Subcutaneous abdominal adipose tissue (tissue), 5 donors: ENCODE measurements around the gene LSM11.

Experiments
- H3K27ac ChIP-seq: one replicate; pipeline ENCODE4 v1.7.0; 2013; ENCODE audit warnings: low read depth, mild to moderate bottlenecking, inconsistent platforms, low read length, moderate library complexity
- H3K27me3 ChIP-seq, 5 donors: one replicate each; pipeline ENCODE4 v1.7.0; 2013; ENCODE audit warnings: low read length in 5 of 5, inconsistent platforms in 1 of 5; ENCODE audit not compliant: control insufficient read depth in 5 of 5, insufficient read depth in 4 of 5
- H3K36me3 ChIP-seq, 5 donors: one replicate each; pipeline ENCODE4 v1.7.0; 2013; ENCODE audit warnings: low read length in 5 of 5; ENCODE audit not compliant: control insufficient read depth in 5 of 5, insufficient read depth in 5 of 5
- H3K4me1 ChIP-seq, 5 donors: one replicate each; pipeline ENCODE4 v1.7.0; 2013; ENCODE audit warnings: low read length in 5 of 5, mild to moderate bottlenecking in 3 of 5, moderate library complexity in 1 of 5; ENCODE audit not compliant: control insufficient read depth in 5 of 5, insufficient read depth in 5 of 5
- H3K4me3 ChIP-seq, 5 donors: one replicate each; pipeline ENCODE4 v1.7.0; 2013; ENCODE audit warnings: low read length in 5 of 5, low read depth in 1 of 5
- H3K9ac ChIP-seq, 5 donors: one replicate each; pipeline ENCODE4 v1.7.0; 2013; ENCODE audit warnings: low read length in 5 of 5, mild to moderate bottlenecking in 4 of 5, moderate library complexity in 3 of 5
- H3K9me3 ChIP-seq, 5 donors: one replicate each; pipeline ENCODE4 v1.7.0; 2013; ENCODE audit warnings: low read length in 5 of 5; ENCODE audit not compliant: control insufficient read depth in 5 of 5
- donor health status: healthy.
- donor health status: healthy.
- donor health status: healthy.
- donor health status: healthy.
- donor health status: healthy.

The LSM11 gene

DNA sequence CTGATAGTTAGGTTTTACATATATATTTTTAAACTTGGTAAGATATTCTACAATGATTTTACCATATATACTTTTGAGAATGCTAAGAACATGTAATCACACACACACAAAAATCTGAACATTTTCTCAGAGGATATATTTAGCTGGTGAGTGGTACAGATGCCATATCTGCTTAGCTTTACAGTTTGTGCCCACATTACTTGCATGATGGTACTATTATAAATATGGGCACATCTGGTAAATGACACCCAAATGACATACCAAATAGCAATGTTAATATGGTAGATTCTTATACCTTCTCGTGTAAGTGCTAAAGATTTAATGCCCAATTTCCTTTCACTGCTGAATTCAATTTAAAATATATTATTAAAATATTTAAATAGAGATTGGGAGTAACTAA, 56.6 kb downstream of the LSM11 start:
- H3K4me1 ChIP-seq, result peaks cover 0 to 6% (median 0%) of the 10 kb centered on the region in 5 donors
- no peaks in the 10 kb centered on the region for H3K27me3 ChIP-seq
- H3K27ac ChIP-seq, result no peak overlapping the region
- H3K4me3 ChIP-seq, result no peak overlapping the region
- no peaks in the 10 kb centered on the region for H3K9me3 ChIP-seq
- no peak overlapping the region for H3K9ac ChIP-seq
- peaks cover 10 to 31% (median 19%) of the 10 kb centered on the region in 5 donors for H3K36me3 ChIP-seq

DNA sequence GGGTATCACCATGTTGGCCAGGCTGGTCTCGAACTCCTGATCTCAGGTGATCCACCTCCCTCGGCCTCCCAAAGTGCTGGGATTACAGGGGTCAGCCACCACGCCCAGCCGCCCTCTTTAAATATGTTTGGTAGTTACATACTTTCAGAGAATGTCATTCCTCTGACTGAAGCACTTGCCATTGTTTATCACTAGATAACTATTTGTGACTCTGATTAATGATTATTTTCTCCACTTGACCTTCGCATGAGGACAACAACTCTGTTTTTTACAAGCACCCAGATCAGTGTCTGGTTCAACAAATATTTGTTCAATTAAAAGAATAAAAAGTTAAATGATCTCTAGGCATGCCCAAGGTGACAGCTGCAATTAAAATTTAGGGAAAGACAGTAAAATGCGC, 59.2 kb downstream of the LSM11 start:
- Histone ChIP-seq H3K4me3 (no peak overlapping the region), H3K9me3 (no peaks in the 10 kb centered on the region), H3K4me1 (peaks cover 0 to 6% (median 0%) of the 10 kb centered on the region in 5 donors), H3K36me3 (peaks cover 15 to 37% (median 30%) of the 10 kb centered on the region in 5 donors), H3K27me3 (no peaks in the 10 kb centered on the region), H3K9ac (no peak overlapping the region), H3K27ac (no peak overlapping the region)

GRCh38 chr5:157808043-157808442, 64.5 kb downstream of the LSM11 start:
- Histone ChIP-seq H3K36me3 (peaks cover 24 to 69% (median 48%) of the 10 kb centered on the region in 5 donors), H3K27me3 (no peaks in the 10 kb centered on the region), H3K27ac (no peak overlapping the region), H3K9me3 (no peaks in the 10 kb centered on the region), H3K4me3 (no peak overlapping the region), H3K9ac (no peak overlapping the region), H3K4me1 (peaks cover 0 to 15% (median 0%) of the 10 kb centered on the region in 5 donors)
